NCI-H510A treated with DMSO at 0.1 percent for 48 hours (cell line): ENCODE measurements around the gene ZHX3.

Experiments
- DNase-seq: peaks from one replicate; lab custom pipeline; 2025; lab: John Stamatoyannopoulos, UW

The ZHX3 gene

DNA sequence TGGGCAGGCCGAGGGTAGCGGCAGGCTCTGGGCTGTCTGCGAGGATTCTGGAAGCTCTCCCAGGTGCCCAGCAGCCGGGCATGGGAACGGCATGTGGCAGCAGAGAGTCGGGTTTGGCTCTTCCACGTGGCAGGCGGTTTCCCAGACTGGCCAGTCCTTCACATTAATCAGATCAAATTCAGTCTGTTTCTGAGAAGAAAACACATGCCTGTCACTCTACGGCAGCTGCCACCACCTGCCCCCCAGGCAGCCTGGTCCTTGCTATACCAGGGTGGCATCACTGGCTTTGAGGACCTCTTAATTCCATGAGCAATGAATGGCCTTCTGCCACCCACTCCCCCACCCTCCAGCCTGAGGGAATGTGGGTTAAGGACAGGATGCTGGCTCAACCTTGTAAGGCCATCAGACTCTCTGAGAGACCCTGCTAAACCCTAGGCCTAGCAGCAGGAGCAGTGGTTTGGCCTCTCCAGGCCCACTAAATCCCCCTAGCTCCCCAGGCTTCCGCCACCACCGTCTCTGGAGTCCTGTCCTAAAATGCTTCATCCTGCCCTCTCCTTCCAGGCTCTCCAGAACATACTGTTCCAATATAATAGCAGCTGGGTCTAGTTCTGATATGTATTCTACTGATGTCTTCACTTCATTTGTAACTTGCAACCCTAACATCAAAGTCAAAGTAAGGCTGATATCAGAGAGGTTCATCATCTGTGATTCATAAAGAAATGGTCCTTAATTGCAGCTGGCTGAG, 132.3 kb downstream of the ZHX3 start:
- no peak for DNase-seq

DNA sequence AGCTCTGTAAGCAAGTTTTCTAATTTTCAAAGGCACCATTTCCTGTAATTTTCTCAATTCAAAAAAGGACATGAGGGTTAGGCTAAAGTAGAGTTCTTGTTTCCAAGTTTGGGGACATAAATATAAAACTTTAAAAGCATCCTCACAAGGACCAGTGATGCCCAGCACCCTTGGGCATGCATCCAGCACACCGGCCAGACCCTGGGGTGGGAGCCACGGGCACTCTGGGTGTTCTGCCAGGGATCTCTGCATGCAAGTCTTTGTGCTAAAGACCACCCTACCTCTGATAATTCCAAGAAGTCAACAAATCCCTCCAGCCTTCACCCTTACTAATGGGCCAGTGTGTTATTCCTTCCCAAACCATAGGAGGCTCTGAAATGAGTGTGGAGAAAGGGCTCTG, 133.7 kb downstream of the ZHX3 start:
- DNase-seq: no peak

- no peak for DNase-seq
Observed at GRCh38 chr20:41183391-41183790, 134.1 kb downstream of the ZHX3 start.

DNA sequence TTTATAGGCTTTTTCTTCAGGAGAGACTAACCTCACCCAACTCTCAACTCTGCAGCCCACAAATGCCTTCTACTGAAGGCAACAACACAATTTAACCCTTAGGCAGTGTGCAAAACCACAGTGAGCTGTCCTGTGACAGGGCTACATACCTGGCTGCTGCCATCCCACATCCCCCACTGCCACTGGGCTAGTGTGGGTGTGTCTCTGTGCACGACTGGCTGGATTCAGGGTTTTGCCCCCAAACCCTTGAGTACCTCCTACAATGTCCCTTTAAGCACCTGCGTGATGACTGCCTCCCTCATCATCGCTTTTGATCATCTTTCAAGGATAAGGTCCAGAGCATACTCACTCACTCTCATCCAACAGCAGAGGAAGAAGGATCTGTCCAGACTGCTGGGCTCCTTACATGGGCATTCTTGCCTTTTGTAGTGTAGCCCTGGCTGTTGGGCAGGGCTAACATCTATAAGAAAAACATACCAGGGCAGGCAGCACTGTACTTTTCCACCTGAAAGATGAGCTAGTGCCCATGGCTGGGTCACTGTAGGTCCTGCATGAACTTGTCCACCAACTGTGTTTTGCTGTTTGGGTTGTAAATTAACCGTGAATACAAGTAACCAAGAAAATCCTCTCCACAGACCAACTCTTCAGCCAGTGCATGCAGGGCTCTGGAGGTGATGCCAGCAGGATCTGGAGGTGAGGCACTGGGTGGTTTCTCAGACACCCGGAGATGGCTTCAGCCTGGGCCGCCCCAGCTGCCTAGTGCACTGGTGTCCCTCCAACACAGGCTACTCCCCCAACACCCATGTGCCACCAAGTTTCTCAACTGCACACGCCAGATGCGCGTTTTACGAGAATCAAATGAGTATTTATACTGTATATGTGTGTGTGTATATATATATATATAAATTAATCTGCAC, 135.0 kb downstream of the ZHX3 start:
- DNase-seq: no peak

DNA sequence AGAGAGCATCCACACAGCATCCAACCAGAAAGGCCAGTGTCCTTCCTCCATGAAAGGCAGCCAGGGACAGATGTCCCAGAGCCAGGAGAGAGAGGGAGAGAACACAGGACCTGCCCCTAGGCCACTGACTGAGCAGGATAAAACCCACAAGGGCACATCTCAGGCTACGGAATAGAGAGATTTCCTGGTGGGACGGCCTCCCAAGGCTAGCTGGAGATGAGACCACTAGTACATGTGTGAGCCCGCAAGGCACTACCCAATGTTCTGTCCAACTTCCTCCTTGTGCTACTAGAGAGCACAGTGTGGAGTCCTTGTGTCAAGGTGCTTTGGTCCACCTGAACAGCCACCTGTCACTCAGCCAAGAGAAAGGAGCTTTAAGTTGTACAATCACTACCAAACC, 136.0 kb downstream of the ZHX3 start:
- DNase-seq: no peak

- no peak for DNase-seq
Observed at GRCh38 chr20:41180599-41181333, 136.8 kb downstream of the ZHX3 start.

- DNase-seq: no peak
Observed at GRCh38 chr20:41179961-41180360, 137.6 kb downstream of the ZHX3 start.

GRCh38 chr20:41178904-41179432, 138.6 kb downstream of the ZHX3 start:
- no peak for DNase-seq

DNA sequence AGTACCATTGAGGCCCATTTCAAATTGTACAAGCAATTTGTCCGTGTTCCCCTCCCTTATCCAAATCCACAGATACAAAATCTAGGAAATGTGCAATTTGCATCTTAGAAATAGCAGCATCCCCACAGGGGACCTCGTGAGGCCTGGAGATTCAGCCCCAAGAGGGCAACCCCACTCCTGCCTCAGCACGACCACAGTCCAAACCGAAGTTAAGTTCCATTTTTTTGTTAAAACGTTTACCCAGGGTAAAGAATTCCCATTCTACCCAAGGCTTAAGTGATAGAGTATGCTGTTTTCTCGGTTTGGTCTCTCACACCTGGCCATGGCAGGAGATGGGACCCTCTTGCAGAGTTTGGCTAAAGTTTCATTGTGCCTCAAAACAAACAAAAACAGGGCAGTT, 139.0 kb downstream of the ZHX3 start:
- DNase-seq: no peak

DNA sequence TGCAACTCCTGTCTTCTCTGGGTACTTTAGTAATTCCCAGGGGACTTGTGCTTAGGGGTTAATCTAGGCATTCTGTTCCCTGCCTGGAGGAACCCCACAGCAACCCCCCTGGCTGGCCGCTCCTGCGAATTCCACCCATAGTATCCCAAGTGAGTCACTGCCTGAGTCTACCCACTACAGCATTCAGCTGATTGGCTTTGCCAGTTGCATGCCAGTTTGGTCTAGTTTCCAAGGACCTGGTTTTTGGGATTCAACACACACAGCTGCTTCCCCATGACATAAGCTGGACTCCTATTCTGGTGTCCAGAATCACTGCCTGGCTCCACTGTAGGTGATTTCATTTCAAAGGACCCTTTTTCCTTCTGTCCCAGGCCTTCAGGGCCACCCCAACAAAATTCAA, 139.9 kb downstream of the ZHX3 start:
- DNase-seq: no peak

DNA sequence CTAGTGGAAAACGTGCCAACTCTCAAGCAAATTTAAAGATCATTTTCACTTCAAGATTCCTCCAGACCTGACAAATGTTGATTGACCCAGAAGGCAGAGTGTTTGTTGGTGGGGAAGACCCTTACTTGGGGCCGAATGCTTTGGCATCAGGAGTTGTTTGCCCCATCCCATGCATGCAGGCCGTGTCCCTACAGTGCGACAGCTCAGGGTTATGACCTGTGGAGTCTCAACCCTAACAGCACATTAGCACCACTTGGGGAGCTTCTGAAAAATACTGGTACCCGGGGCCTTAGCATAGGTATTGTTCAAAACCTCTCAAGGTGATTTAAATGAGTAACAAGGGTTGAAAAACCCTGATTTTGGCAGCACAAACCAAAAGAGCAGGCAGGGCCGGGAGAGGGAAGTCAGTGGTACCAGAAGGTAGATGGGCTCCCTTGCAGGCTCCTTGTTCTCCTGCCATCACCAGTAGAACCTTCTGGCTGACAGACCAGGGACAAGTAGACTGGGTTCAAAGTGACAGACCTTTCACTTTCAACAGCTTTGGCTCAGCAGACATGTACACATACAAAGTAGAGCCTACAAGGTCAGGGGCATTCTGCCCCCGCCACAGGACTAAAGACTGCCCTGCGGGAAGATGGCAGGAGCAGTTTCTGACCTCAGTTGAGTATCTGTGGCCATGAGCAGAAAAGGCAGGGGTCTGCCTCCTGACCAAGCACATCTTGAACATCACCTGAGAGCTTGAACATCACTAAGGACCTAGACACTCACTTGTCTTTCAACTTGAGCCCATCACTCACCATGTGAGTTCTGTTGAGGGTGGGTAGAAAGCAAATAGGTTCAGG, 140.6 kb downstream of the ZHX3 start:
- no peak for DNase-seq

- no peak for DNase-seq
Observed at GRCh38 chr20:41175727-41176330, 141.7 kb downstream of the ZHX3 start.

DNA sequence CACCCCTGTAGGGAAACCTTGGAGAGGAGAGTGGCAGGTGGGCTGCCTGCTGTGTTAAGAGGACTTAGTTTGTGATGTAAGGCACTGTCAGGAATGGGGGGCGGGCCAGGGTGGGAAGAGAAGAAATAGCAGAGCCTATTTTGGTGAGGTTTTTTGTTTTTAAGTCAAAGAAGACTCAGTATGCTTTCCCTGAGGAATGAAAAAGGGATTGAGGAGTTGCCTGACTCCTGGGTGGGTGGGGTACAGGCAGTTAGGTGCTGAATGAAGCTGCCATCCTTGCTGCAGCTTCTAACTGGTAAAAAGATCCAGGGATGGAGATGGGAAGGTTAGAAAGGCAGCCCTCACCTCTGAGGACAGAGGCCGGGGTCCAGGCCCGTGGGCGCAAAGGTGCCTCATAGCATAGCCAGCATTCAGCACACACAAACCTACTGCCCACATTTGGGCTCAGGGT, 142.3 kb downstream of the ZHX3 start:
- no peak for DNase-seq

- no peak for DNase-seq
Observed at GRCh38 chr20:41174782-41175181, 142.7 kb downstream of the ZHX3 start.

- no peak for DNase-seq
Observed at GRCh38 chr20:41174373-41174772, 143.2 kb downstream of the ZHX3 start.

- DNase-seq: no peak
Observed at GRCh38 chr20:41173791-41174341, 143.7 kb downstream of the ZHX3 start.

GRCh38 chr20:41173161-41173721, 144.3 kb downstream of the ZHX3 start:
- peak; percentile 58 for DNase-seq

GRCh38 chr20:41172296-41173140, 145.0 kb downstream of the ZHX3 start:
- no peak for DNase-seq

GRCh38 chr20:41171736-41172295, 145.7 kb downstream of the ZHX3 start:
- no peak for DNase-seq
